Left lung (tissue), 10 donors: ENCODE measurements around the gene LRFN2. TPM values are rescaled to one million over a fixed set of nuclear protein-coding genes. Genes with fewer than 3 reads are reported as not detected.

ENCODE experiments used
- ATAC-seq: fragments of 200-7000 bp; cut with Tn5 transposase; one replicate; pipeline ENCODE4 v1.9.1; 2020; ENCODE audit warnings: moderate library complexity
- DNase-seq, 4 donors: peaks; one replicate each; pipeline ENCODE4 v3.0.0-alpha.2; 2013 to 2020
- H3K27ac ChIP-seq, 2 donors: fragments of 200-600 bp; sonication (generic) in 1 of 2; one replicate each; pipeline versions ENCODE4 v1.5.0 to v1.8.0; 2020 to 2021
- H3K27me3 ChIP-seq, 2 donors: fragments of 200-600 bp; sonication (generic) in 1 of 2; one replicate each; pipeline versions ENCODE4 v1.5.0 to v1.8.0; 2020 to 2021
- H3K36me3 ChIP-seq, 2 donors: fragments of 200-600 bp; sonication (generic) in 1 of 2; one replicate each; pipeline versions ENCODE4 v1.5.0 to v1.8.0; 2020 to 2021
- H3K4me1 ChIP-seq, 2 donors: fragments of 200-600 bp; one replicate each; pipeline ENCODE4 v1.8.0; 2021
- H3K4me3 ChIP-seq, 2 donors: fragments of 200-600 bp; sonication (generic) in 1 of 2; one replicate each; pipeline versions ENCODE4 v1.5.0 to v1.8.0; 2020 to 2021; ENCODE audit warnings: mild to moderate bottlenecking in 1 of 2
- H3K9me3 ChIP-seq, 2 donors: fragments of 200-600 bp; sonication (generic) in 1 of 2; one replicate each; pipeline versions ENCODE4 v1.5.0 to v1.8.0; 2020 to 2021
- intact Hi-C, 2 donors: fragments of 100-400 bp; cut with DNase I; formaldehyde crosslinking; loops; one replicate each; pipeline versions ENCODE4 v1.11.2 to v1.14.2; 2022
- polyA plus RNA-seq, 6 donors: library from polyadenylated mRNA; unstranded; fragments of 120-200 nt; gene quantifications; one replicate each; pipeline ENCODE4 v1.2.1, GENCODE V29; 2013; ENCODE audit not compliant: insufficient read length in 6 of 6
- total RNA-seq, 2 donors: library from RNA; stranded (reverse); fragmentation: NEBNext Ultra II Directional; extraction: Animal tissue kit (Norgen Biotek cat#: 25700); gene quantifications; one replicate each; pipeline ENCODE4 v1.2.1, GENCODE V29; 2021
- TF ChIP-seq, protein P1 (sequence below), 2 donors: fragments of 200-600 bp; sonication (generic) in 1 of 2; IDR thresholded peaks; one replicate each; pipeline versions ENCODE4 v1.5.0 to v1.8.0; 2021; ENCODE audit warnings: antibody characterized with exemption in 2 of 2
- donor health status: DM: no; HTN: yes; CAD: no.
- donor health status: DM: no; HTN: no; CAD: no.

The LRFN2 gene
- total and polyA plus RNA-seq, 8 donors: 0.05 to 0.18 (median 0.11) TPM; not detected in 2

- intact Hi-C loops: no loop called here
- no peak overlapping the region for H3K4me3 ChIP-seq
These were observed 104.6 kb downstream of the LRFN2 start for GRCh38 chr6:40482532-40482931.

GRCh38 chr6:40480678-40481077, 106.5 kb downstream of the LRFN2 start:
- H3K9me3 ChIP-seq: no peaks in the 10 kb centered on the region
- DNase-seq (no peak), ATAC-seq (no peak)
- TF ChIP-seq, protein P1, sequence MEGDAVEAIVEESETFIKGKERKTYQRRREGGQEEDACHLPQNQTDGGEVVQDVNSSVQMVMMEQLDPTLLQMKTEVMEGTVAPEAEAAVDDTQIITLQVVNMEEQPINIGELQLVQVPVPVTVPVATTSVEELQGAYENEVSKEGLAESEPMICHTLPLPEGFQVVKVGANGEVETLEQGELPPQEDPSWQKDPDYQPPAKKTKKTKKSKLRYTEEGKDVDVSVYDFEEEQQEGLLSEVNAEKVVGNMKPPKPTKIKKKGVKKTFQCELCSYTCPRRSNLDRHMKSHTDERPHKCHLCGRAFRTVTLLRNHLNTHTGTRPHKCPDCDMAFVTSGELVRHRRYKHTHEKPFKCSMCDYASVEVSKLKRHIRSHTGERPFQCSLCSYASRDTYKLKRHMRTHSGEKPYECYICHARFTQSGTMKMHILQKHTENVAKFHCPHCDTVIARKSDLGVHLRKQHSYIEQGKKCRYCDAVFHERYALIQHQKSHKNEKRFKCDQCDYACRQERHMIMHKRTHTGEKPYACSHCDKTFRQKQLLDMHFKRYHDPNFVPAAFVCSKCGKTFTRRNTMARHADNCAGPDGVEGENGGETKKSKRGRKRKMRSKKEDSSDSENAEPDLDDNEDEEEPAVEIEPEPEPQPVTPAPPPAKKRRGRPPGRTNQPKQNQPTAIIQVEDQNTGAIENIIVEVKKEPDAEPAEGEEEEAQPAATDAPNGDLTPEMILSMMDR (IDR thresholded peaks at IDR 0.05): no peak
- no peaks in the 10 kb centered on the region for H3K4me1 ChIP-seq
- intact Hi-C loops: no loop called here
- no peaks in the 10 kb centered on the region for H3K36me3 ChIP-seq
- H3K27me3 ChIP-seq: peaks cover 0 to 30% of the 10 kb centered on the region in 2 donors
- H3K27ac ChIP-seq: no peak overlapping the region
- no peak overlapping the region for H3K4me3 ChIP-seq

More at GRCh38 chr6:40482532-40482931, 104.6 kb downstream of the LRFN2 start:
- no peaks in the 10 kb centered on the region for H3K36me3 ChIP-seq
- no peak for ATAC-seq
- no peaks in the 10 kb centered on the region for H3K4me1 ChIP-seq
- H3K27ac ChIP-seq: no peak overlapping the region
- TF ChIP-seq, protein P1 (IDR thresholded peaks at IDR 0.05): no peak
- peaks cover 0 to 18% of the 10 kb centered on the region in 2 donors for H3K27me3 ChIP-seq
- H3K9me3 ChIP-seq: no peaks in the 10 kb centered on the region
- DNase-seq: no peak

GRCh38 chr6:40479706-40480105, 107.5 kb downstream of the LRFN2 start:
- peaks cover 0 to 36% of the 10 kb centered on the region in 2 donors for H3K27me3 ChIP-seq
- H3K36me3 ChIP-seq: no peaks in the 10 kb centered on the region
- TF ChIP-seq, protein P1 (IDR thresholded peaks at IDR 0.05): no peak
- H3K9me3 ChIP-seq: no peaks in the 10 kb centered on the region
- no peak overlapping the region for H3K27ac ChIP-seq
- H3K4me1 ChIP-seq: no peaks in the 10 kb centered on the region
- intact Hi-C loops: no loop called here
- DNase-seq (no peak), ATAC-seq (no peak)
- H3K4me3 ChIP-seq: no peak overlapping the region

GRCh38 chr6:40477246-40478126, 109.7 kb downstream of the LRFN2 start:
- Histone ChIP-seq H3K9me3 (no peaks in the 10 kb centered on the region), H3K36me3 (no peaks in the 10 kb centered on the region), H3K27me3 (peaks cover 0 to 39% of the 10 kb centered on the region in 2 donors), H3K4me3 (no peak overlapping the region), H3K27ac (no peak overlapping the region), H3K4me1 (no peaks in the 10 kb centered on the region)
- no peak for ATAC-seq
- DNase-seq: no peak
- TF ChIP-seq, protein P1 (IDR thresholded peaks at IDR 0.05): no peak
- intact Hi-C loops: no loop called here

- no peak overlapping the region for H3K27ac ChIP-seq
- H3K36me3 ChIP-seq: no peaks in the 10 kb centered on the region
- H3K4me1 ChIP-seq: no peaks in the 10 kb centered on the region
- TF ChIP-seq, protein P1 (IDR thresholded peaks at IDR 0.05): no peak
- intact Hi-C loops: no loop called here
- no peak for DNase-seq
- peaks cover 0 to 40% of the 10 kb centered on the region in 2 donors for H3K27me3 ChIP-seq
- H3K9me3 ChIP-seq: no peaks in the 10 kb centered on the region
- ATAC-seq: no peak
- H3K4me3 ChIP-seq: no peak overlapping the region
These were observed 110.5 kb downstream of the LRFN2 start for GRCh38 chr6:40476673-40477072.
